OCI-LY3 (cell line): Measurements from ENCODE around the gene BABAM2.

Experiments used
- EZH2phosphoT487 ChIP-seq: fragments of 200-600 bp; shearing (Covaris generic); IDR thresholded peaks from 2 replicates; pipeline ENCODE4 v1.6.1; 2018; ENCODE audit warnings: antibody characterized with exemption, mixed run types, low read depth
- TF ChIP-seq, protein P1 (sequence below): fragments of 200-600, 300-600 bp; sonication (generic); IDR thresholded peaks from 2 replicates; pipeline ENCODE4 v1.5.1; 2014; ENCODE audit warnings: antibody characterized with exemption, low read length, low read depth

GRCh38 chr2:28247290-28247689, 356.8 kb downstream of the BABAM2 start:
- TF ChIP-seq, protein P1, sequence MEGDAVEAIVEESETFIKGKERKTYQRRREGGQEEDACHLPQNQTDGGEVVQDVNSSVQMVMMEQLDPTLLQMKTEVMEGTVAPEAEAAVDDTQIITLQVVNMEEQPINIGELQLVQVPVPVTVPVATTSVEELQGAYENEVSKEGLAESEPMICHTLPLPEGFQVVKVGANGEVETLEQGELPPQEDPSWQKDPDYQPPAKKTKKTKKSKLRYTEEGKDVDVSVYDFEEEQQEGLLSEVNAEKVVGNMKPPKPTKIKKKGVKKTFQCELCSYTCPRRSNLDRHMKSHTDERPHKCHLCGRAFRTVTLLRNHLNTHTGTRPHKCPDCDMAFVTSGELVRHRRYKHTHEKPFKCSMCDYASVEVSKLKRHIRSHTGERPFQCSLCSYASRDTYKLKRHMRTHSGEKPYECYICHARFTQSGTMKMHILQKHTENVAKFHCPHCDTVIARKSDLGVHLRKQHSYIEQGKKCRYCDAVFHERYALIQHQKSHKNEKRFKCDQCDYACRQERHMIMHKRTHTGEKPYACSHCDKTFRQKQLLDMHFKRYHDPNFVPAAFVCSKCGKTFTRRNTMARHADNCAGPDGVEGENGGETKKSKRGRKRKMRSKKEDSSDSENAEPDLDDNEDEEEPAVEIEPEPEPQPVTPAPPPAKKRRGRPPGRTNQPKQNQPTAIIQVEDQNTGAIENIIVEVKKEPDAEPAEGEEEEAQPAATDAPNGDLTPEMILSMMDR, result no peak
- TF ChIP-seq EZH2phosphoT487, result no peak
